A673 (cell line): ENCODE data around the gene PTPN14.

Source experiments
- CTCF ChIP-seq: fragments of 300-800, 200-600 bp; sonication (generic); conservative IDR thresholded peaks from 2 replicates; pipeline ENCODE4 v1.5.1; 2017; ENCODE audit warnings: low read depth, mild to moderate bottlenecking, antibody characterized with exemption, low read length, moderate library complexity, mixed read lengths
- EZH2 ChIP-seq: fragments of 200-600 bp; sonication (generic); IDR thresholded peaks from 2 replicates; pipeline ENCODE4 v1.6.1; 2017; ENCODE audit warnings: borderline replicate concordance, low read depth, mild to moderate bottlenecking, mixed read lengths, antibody characterized with exemption, low read length; ENCODE audit not compliant: poor library complexity, severe bottlenecking

- no peak for TF ChIP-seq CTCF
- no peak for TF ChIP-seq EZH2
These were observed 58.1 kb downstream of the PTPN14 start for GRCh38 chr1:214493126-214493796.
